Neural progenitor cell (in vitro differentiated cells): ENCODE data around the gene RABGAP1. TPM values are rescaled to one million over a fixed set of nuclear protein-coding genes. Genes with fewer than 3 reads are reported as not detected.
"Not testable (repeated sequence)": the region's sequence is repeated elsewhere in the genome, so short reads cannot be mapped to it uniquely, and the experiment has no call there.

Experiments
- DNase-seq: peaks from one replicate; pipeline ENCODE4 v3.0.0-alpha.2; 2016; ENCODE audit warnings: low spot score
- H2AFZ ChIP-seq: fragments of 200-600 bp; sonication (generic); replicated peaks from 2 replicates; pipeline ENCODE4 v1.6.1; 2016; ENCODE audit warnings: antibody characterized with exemption
- H3F3A ChIP-seq: fragments of 200-600 bp; sonication (generic); 2 replicates; pipeline ENCODE4 v1.6.1; 2016; ENCODE audit warnings: antibody characterized with exemption, low read depth
- H3K27ac ChIP-seq: fragments of 200-600 bp; sonication (generic); 2 replicates; pipeline ENCODE4 v1.5.1; 2016; ENCODE audit warnings: mild to moderate bottlenecking
- H3K27me3 ChIP-seq: fragments of 200-600 bp; sonication (generic); 2 replicates; pipeline ENCODE4 v1.6.1; 2016; ENCODE audit warnings: mild to moderate bottlenecking, moderate library complexity
- H3K36me3 ChIP-seq: fragments of 200-600 bp; sonication (generic); 2 replicates; pipeline ENCODE4 v1.5.1; 2016
- H3K4me1 ChIP-seq: fragments of 200-600 bp; sonication (generic); 2 replicates; pipeline ENCODE4 v1.6.1; 2016; ENCODE audit warnings: mixed run types
- H3K4me2 ChIP-seq: fragments of 200-600 bp; sonication (generic); 2 replicates; pipeline ENCODE4 v1.6.1; 2016
- H3K4me3 ChIP-seq: fragments of 200-600 bp; sonication (generic); 2 replicates; pipeline ENCODE4 v1.5.1; 2016
- H3K79me2 ChIP-seq: fragments of 200-600 bp; sonication (generic); 2 replicates; pipeline ENCODE4 v1.6.1; 2016; ENCODE audit warnings: low read depth
- H3K9ac ChIP-seq: fragments of 200-600 bp; sonication (generic); 2 replicates; pipeline ENCODE4 v1.6.1; 2016
- H3K9me3 ChIP-seq: fragments of 200-600 bp; sonication (generic); 2 replicates; pipeline ENCODE4 v1.5.1; 2016; ENCODE audit warnings: low read depth
- H4K20me1 ChIP-seq: fragments of 200-600 bp; sonication (generic); 2 replicates; pipeline ENCODE4 v1.6.1; 2016; ENCODE audit warnings: low read depth
- H3K27ac Mint-ChIP-seq: 3 replicates; pipeline ENCODE4 v1.8.0; 2021; ENCODE audit warnings: mixed read lengths
- H3K27me3 Mint-ChIP-seq: 2 replicates; pipeline ENCODE4 v1.8.0; 2022; ENCODE audit warnings: low read depth, mild to moderate bottlenecking, inconsistent platforms, moderate library complexity, mixed read lengths; ENCODE audit not compliant: insufficient read depth
- H3K36me3 Mint-ChIP-seq: 3 replicates; pipeline ENCODE4 v1.8.0; 2021; ENCODE audit warnings: mixed read lengths
- H3K4me1 Mint-ChIP-seq: 3 replicates; pipeline ENCODE4 v1.8.0; 2021; ENCODE audit warnings: mixed read lengths
- H3K4me3 Mint-ChIP-seq: 3 replicates; pipeline ENCODE4 v1.8.0; 2021; ENCODE audit warnings: mild to moderate bottlenecking, moderate library complexity, mixed read lengths
- H3K9me3 Mint-ChIP-seq: 3 replicates; pipeline ENCODE4 v1.8.0; 2020; ENCODE audit warnings: mixed read lengths
- CTCF ChIP-seq: fragments of 200-600 bp; sonication (generic); IDR thresholded peaks from 2 replicates; pipeline ENCODE4 v1.5.1; 2017; ENCODE audit warnings: antibody characterized with exemption, mild to moderate bottlenecking
- EZH2 ChIP-seq: fragments of 200-600 bp; sonication (generic); IDR thresholded peaks from 2 replicates; pipeline ENCODE4 v1.6.1; 2017; ENCODE audit warnings: antibody characterized with exemption, mild to moderate bottlenecking, moderate library complexity
- EZH2phosphoT487 ChIP-seq: fragments of 200-600 bp; sonication (generic); IDR thresholded peaks from 2 replicates; pipeline ENCODE4 v1.6.1; 2017; ENCODE audit warnings: antibody characterized with exemption
- total RNA-seq: library from RNA; depleted of rRNA; stranded (reverse); fragments of >200 nt; gene quantifications from 2 replicates; pipeline ENCODE4 v1.2.3, GENCODE V29; 2015; ENCODE audit warnings: low replicate concordance

RABGAP1 gene
- total RNA-seq, 1 donor from 2014 or later = 55.2 TPM

- no peaks in the 10 kb centered on the region for H3K9me3 ChIP-seq
- H3K27ac ChIP-seq = peak within 1 kb of the TSS; percentile 93
- peaks cover 13% of the 10 kb centered on the region for H3K4me1 ChIP-seq
- peak within 1 kb of the TSS; percentile 98 for H3K9ac ChIP-seq
- peak; percentile 99 for DNase-seq
- H3K79me2 ChIP-seq = peaks cover 64% of the 10 kb centered on the region
- peak within 1 kb of the TSS; percentile 96 for H3K4me3 Mint-ChIP-seq
- H3F3A ChIP-seq = peaks cover 52% of the 10 kb centered on the region
- H4K20me1 ChIP-seq = peaks cover 37% of the 10 kb centered on the region
- peak within 1 kb of the TSS; percentile 99 for H3K4me3 ChIP-seq
- H3K9me3 Mint-ChIP-seq = no peaks in the 10 kb centered on the region
- peak within 1 kb of the TSS; percentile 85 for H3K4me2 ChIP-seq
- no peak for TF ChIP-seq EZH2phosphoT487
- no peak for TF ChIP-seq CTCF
- peak; percentile 42 for TF ChIP-seq EZH2
- H3K36me3 ChIP-seq = peaks cover 4% of the 10 kb centered on the region
- H3K27me3 ChIP-seq = no peaks in the 10 kb centered on the region
- peak within 1 kb of the TSS; percentile 77 for H2AFZ ChIP-seq
- H3K27ac Mint-ChIP-seq = peak within 1 kb of the TSS; percentile 99
- no peaks in the 10 kb centered on the region for H3K27me3 Mint-ChIP-seq
- no peaks in the 10 kb centered on the region for H3K36me3 Mint-ChIP-seq
- peaks cover 19% of the 10 kb centered on the region for H3K4me1 Mint-ChIP-seq
Measured at GRCh38 chr9:122904823-122905710, 35.8 kb upstream of the RABGAP1 start, which contains the start of gene RC3H2. Gene RC3H2, minus strand, starts transcription at chr9:122905359. Its CDS starts 7,850 bp downstream, at chr9:122897509.

GRCh38 chr9:122906122-122906521 lies 34.7 kb upstream of the RABGAP1 start:
- not testable (repeated sequence) for H3K9me3 ChIP-seq, H3K36me3 ChIP-seq, H2AFZ ChIP-seq, H3K36me3 Mint-ChIP-seq, H3K27ac ChIP-seq, H3K9ac ChIP-seq, H3K9me3 Mint-ChIP-seq, H3K27ac Mint-ChIP-seq, DNase-seq, H3K4me2 ChIP-seq, H3K4me3 Mint-ChIP-seq, H3K4me3 ChIP-seq, H3K27me3 Mint-ChIP-seq, H3K27me3 ChIP-seq
- Histone ChIP-seq H3F3A (peaks cover 54% of the 10 kb centered on the region), H4K20me1 (peaks cover 29% of the 10 kb centered on the region), H3K4me1 (peaks cover 13% of the 10 kb centered on the region), H3K79me2 (peaks cover 64% of the 10 kb centered on the region)
- peaks cover 19% of the 10 kb centered on the region for H3K4me1 Mint-ChIP-seq

GRCh38 chr9:122912671-122912963 lies 28.2 kb upstream of the RABGAP1 start:
- peak overlapping the region; percentile 81 for H3K4me2 ChIP-seq

More at GRCh38 chr9:122912671-122912963, 28.2 kb upstream of the RABGAP1 start:
- Histone ChIP-seq H2AFZ (peak overlapping the region; percentile 53), H3K4me3 (peak overlapping the region; percentile 82), H3K9me3 (no peaks in the 10 kb centered on the region), H3K9ac (peak overlapping the region; percentile 88), H3K79me2 (peaks cover 51% of the 10 kb centered on the region), H3K27ac (peak overlapping the region; percentile 92), H3K4me1 (peaks cover 6% of the 10 kb centered on the region), H3F3A (peaks cover 65% of the 10 kb centered on the region), H4K20me1 (peaks cover 5% of the 10 kb centered on the region), H3K27me3 (no peaks in the 10 kb centered on the region), H3K36me3 (peaks cover 8% of the 10 kb centered on the region)
- H3K4me1 Mint-ChIP-seq = peaks cover 12% of the 10 kb centered on the region
- peaks cover 5% of the 10 kb centered on the region for H3K36me3 Mint-ChIP-seq
- H3K27me3 Mint-ChIP-seq = peaks cover 4% of the 10 kb centered on the region
- H3K27ac Mint-ChIP-seq = peak overlapping the region; percentile 97
- H3K4me3 Mint-ChIP-seq = peak overlapping the region; percentile 99
- no peaks in the 10 kb centered on the region for H3K9me3 Mint-ChIP-seq
- DNase-seq = no peak
- no peak for TF ChIP-seq EZH2
- TF ChIP-seq EZH2phosphoT487 = no peak
- TF ChIP-seq CTCF = no peak
